8988T (cell line): ENCODE results near the gene SYT6.

Source experiments
- DNase-seq: peaks from one replicate; pipeline ENCODE4 v3.0.0; 2011

SYT6 gene

GRCh38 chr1:114153261-114154145, at the start of gene SYT6:
SYT6 (minus strand) TSS chr1:114153869; CDS start chr1:114153772, 97 bp downstream.
- no peak for DNase-seq

DNA sequence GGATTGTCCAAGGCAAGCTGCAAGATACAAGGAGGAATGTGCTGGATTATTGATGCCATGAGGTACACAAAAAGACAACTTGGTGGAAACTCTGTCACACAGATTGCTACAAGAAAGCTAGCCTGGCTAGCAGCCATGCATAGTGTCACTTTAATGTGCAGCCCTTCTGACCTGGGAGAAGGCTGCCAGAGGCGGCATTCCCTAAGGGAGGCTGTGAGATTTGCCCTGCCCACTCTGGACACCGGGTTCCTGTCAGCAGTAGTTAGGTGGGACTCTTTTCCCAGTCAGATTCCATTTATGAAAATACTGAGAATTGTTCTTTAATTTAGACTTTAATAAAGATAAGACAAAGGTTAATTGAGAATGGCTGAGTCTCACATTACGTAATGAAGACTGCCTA, 47.8 kb upstream of the SYT6 start:
- DNase-seq, result no peak

DNA sequence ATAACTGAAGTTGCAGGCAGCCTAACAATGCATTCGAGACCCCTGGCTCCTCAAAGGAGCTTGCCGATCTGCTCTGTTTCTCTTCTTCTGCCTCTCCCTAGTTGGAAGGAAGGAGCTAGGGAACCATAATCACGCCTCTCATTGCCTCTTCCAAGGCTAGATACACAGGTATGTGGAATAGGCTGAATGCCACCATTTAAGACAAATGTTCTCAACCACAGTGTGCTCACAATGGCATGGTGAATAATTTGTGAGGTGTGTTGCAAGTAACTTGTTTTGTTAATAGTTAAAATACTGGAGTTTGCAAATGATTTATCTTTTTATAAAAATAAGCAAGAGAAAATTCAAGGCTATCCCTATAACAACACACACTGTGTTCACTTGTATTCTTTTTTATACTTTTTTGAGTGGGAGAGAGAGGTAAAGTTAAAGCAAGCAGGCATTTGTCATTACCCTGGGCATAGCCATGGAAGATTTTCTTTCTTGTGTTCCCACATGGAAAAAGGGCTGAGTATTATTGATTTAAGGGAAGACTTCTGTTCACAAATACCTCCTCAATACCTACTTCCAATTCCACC, 45.4 kb upstream of the SYT6 start:
- DNase-seq, result no peak

DNA sequence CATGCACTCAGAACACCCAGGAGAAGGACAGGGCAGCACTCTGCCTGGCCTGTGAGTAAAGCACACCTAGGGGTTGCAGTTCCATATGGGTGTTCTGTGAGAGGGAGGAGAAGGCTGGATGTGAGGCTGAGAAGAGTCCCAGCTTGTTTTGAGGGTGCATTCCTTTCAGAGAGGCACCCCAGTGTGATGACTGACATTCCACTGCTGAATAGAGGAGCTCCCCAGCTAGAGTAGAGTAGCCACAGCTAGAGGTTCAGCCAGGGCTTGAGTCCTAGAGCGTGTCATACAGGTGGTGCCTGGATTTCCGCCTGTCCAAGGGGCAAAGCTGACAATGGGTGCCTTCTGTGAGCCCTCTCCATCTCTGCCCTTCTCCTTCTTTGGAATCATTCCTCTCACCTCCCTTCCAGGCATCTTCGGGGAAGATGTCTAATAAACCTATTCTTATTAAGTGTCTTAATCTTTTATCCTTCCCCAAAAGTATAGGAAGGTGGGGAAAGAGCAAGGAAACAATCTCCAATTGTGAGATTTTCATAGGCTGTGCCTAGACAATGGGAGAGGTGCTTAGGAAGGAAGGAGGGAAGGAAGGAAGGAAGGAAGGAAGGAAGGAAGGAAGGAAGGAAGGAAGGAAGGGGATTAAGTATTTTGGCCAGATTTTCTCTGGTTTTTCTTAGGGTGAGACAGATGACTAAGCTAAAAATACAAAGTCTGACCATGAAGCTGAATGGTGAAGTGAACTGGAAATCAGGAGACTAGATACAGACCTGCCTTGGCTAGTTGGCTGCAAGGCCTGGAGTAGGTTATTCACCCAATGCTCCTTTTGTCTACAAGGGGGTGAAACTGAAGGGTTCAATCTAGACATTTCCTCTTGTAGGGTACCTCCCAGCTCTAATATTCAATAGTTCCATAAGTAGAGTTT, 43.6 kb upstream of the SYT6 start:
- no peak for DNase-seq

DNA sequence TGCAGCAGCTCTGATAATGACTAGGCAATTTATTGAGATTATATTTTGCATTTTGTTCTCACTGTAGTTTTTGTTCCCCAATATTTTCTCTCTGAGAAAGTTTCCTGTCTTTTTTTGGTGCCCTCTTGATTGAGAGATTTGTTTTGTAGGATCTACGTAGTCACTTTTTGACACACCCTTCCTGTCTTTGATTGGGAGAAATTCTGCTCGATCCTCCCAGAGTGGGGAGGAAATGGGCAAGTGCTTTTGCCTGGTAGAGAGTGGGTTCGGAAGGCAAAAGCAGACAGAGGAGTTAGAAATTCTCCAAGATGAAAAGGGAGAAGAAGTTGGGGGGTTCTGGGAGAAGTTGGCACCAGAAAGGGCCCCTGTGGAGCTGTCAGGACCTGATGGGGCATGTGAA, 42.1 kb upstream of the SYT6 start:
- no peak for DNase-seq

GRCh38 chr1:114192328-114192727, 38.7 kb upstream of the SYT6 start:
- DNase-seq, result no peak

DNA sequence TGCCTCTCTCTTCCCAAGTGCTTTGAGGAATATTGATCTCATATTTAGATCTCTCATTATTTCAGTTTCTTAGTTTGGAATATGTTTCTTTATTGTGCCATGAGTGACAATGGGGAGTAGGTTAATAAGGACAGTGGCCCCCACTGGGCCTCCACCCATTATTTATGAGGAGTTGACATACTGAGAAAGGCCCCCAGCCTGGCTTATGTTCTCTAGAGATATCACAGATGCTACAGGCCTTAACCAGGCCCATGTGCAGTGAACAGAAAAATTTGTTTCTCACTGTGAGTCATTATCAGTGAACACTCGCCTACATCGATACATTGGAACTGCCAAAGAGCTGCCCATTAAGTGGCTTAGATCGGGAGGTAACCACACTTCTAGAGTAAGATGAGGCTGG, 35.7 kb upstream of the SYT6 start:
- no peak for DNase-seq

DNA sequence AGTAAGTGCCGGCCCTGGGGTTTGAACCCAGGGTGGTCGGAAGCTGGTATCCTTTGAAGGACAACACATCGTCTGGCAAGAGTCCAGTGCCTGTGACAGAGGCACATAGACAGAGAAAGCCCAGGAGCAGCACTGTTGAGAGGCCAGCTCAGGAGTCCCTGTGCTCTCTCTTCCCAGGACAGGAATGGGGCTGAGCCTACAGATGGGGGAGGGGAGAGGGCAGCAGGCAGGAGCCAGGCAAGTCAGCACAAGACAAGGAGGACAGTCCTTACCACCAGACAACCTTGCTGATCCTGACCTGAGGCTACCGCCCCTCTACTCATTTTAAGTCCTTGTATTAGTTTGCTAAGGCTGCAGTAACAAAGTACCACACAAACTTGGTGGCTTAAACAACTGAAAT, 27.7 kb upstream of the SYT6 start:
- DNase-seq, result no peak

GRCh38 chr1:114180742-114181141, 27.1 kb upstream of the SYT6 start:
- no peak for DNase-seq

DNA sequence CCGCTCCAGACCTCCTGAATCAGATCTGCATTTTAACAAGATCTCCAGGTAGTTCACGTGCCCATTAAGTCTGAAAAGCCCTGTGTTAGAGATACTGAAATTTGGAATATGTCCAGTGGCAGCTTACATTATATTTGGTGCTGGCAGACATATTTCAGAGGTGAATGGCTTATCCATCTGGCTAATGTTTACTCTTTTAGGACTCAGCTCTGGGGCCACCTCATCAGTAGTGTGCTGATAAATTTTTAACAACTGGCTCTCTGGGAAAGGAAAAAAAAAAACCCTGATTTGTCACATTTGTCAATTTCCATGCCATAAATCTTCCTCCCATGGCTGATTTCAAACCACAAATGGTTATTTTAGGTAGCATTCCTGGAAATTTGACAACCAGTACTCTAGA, 25.3 kb upstream of the SYT6 start:
- no peak for DNase-seq

- no peak for DNase-seq
These were observed 23.6 kb upstream of the SYT6 start for GRCh38 chr1:114177282-114177681.

DNA sequence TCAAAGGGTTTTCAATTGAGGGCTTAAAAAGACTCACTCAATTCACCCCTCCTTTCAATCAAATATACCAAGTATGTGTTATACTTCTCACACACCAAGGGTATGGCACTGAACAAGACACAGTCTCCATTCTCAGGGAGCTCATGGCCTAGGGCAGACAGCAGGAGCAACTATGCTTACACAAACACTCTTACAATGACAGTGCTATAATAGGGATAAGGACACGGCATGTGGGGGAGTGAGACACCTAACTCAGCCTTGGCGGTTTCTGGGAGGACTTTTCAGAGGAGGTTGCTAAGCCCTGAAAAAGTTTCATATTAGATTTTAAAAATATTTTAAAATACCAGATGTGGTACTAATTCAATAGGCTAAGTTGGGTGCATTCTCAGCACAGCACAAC, 22.7 kb upstream of the SYT6 start:
- DNase-seq, result no peak

DNA sequence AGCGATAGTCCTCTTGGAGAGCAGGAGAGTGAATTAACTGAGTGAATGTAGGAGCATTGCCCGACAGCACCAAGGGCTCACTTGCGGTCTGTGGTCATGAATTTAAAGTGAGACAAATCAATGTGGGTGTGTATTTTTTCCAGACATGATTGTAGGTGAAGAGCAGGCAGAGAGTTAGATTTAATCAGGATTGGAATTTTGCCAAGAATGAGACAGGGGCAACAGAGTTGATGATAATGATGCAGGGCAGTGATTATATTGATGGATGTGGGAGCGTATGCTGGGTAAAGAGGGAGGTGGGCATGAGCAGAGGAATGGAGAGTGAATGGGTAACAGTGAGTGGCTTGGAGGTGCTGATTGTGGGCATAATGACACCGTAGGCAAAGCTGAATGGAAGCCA, 20.0 kb upstream of the SYT6 start:
- DNase-seq, result no peak

DNA sequence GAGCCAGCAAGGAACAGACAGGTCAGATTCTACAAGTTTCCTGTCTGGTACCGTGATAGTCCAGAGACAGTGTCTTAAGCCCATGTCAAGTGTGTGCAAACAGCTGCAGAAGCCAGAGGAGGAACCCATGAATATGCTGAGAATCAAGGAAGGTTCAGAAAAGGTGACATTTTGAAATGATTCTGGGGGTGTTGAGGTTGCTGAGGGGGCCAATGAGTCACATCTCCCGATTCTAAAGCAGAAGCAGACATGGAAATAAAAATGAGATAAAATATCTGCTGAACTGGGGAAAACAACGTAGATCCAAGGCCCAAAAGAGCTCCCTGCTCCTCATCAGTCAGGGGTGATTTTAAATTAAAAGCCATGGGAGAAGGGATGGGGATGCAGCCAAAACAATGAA, 15.8 kb upstream of the SYT6 start:
- DNase-seq, result no peak

DNA sequence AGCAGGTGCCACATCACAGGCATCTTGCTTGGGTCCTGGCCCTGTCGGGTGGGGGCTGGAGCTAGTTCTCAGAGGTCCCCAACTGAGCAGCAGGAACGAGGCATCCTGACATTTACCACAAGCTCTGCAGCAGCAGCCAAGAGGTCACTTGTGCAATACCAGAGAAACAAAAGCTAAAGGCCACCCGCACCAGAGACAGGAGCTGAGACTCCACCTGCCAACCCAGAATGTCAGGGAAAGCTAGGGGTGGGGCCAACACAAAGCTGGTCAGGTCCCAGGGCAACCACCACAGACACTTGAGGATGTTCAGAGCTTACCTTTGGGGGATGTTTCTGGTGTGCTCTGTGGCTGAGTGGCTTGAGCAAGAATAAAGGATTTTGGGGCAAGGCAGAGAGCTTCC, 13.6 kb upstream of the SYT6 start:
- no peak for DNase-seq

GRCh38 chr1:114164840-114165543, 11.3 kb upstream of the SYT6 start:
- no peak for DNase-seq

DNA sequence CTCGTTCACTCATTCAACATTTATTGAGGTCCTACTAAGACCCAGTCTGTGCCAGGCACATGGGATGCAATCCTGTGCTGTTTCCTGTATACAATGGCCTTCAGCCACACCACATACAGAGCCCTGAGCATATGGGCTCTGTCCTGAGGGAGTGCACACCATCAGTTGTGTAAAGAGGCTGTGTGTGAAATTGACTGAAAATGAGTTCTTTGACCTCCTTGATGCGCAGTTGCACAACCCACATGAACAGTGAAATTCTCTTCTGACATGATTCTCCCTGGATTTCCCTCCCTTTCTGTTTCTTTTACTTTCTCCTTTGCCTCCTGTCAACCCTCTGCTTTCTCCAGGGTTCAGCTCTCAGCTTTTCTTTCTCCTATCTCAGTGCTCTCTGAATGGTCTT, 6.3 kb upstream of the SYT6 start:
- DNase-seq, result no peak

DNA sequence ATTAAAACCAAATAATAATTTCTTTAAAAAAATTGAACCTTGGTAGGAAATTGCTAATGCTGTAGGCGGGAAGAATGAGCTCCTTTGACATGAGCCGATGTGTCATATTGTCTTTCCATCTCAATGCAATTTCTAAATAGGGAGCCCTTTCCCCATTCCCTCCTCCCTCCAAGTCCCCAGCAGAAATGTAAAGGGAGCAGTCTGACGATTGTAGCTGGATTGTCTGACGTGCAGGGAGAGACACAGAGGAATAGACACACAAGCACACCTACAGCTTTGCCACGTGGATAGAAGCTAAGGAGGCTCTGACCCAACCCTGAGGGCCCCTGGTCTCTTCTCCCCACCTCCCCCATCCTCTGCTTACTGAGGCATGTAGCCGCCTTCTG, 3.6 kb upstream of the SYT6 start:
- no peak for DNase-seq

- no peak for DNase-seq
These were observed 3.0 kb upstream of the SYT6 start for GRCh38 chr1:114156538-114157274.

DNA sequence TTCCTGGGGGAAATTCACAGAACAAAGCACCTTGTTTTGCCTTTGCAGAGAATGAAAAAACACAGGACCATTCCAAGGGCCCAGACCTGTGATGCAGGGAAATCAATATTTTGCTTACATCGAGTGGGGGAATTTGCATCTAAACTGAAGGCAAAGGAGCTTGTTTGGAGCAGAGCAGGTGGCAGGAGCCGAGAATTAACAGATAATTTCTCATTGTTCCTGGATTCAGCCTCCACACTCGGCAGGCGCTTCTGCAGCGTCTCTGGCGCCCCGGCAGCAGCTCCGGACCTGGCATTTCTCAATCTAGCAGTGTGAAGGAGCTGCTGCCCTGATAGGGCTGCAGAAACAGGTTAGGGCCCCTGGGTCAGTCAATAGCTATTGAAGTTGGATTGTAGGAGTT, 2.0 kb upstream of the SYT6 start:
- DNase-seq, result no peak

GRCh38 chr1:114154963-114155322, 1.3 kb upstream of the SYT6 start:
- DNase-seq, result no peak
